Mucosa of rectum (tissue), 2 donors: ENCODE measurements around the gene PLXNA4.

Experiments
- H3K27ac ChIP-seq, 2 donors: one replicate each; pipeline ENCODE4 v1.7.0; 2013; ENCODE audit warnings: inconsistent platforms in 2 of 2, low read depth in 2 of 2, low read length in 2 of 2
- H3K27me3 ChIP-seq, 2 donors: one replicate each; pipeline ENCODE4 v1.7.0; 2013; ENCODE audit warnings: low read length in 2 of 2; ENCODE audit not compliant: control insufficient read depth in 2 of 2, insufficient read depth in 2 of 2
- H3K36me3 ChIP-seq, 2 donors: one replicate each; pipeline ENCODE4 v1.7.0; 2013; ENCODE audit warnings: low read length in 2 of 2; ENCODE audit not compliant: control insufficient read depth in 2 of 2, insufficient read depth in 2 of 2
- H3K4me1 ChIP-seq, 2 donors: one replicate each; pipeline ENCODE4 v1.7.0; 2013; ENCODE audit warnings: low read length in 2 of 2, mild to moderate bottlenecking in 1 of 2; ENCODE audit not compliant: control insufficient read depth in 2 of 2, insufficient read depth in 2 of 2
- H3K4me3 ChIP-seq, 2 donors: one replicate each; pipeline ENCODE4 v1.7.0; 2013; ENCODE audit warnings: low read length in 2 of 2
- H3K9ac ChIP-seq, 2 donors: one replicate each; pipeline ENCODE4 v1.7.0; 2013; ENCODE audit warnings: low read length in 2 of 2, low read depth in 1 of 2, mild to moderate bottlenecking in 1 of 2
- H3K9me3 ChIP-seq, 2 donors: one replicate each; pipeline ENCODE4 v1.7.0; 2013; ENCODE audit warnings: low read length in 2 of 2; ENCODE audit not compliant: control insufficient read depth in 2 of 2
- donor health status: healthy.
- donor health status: Normal muscosa, but diverticular disease.

PLXNA4 gene

DNA sequence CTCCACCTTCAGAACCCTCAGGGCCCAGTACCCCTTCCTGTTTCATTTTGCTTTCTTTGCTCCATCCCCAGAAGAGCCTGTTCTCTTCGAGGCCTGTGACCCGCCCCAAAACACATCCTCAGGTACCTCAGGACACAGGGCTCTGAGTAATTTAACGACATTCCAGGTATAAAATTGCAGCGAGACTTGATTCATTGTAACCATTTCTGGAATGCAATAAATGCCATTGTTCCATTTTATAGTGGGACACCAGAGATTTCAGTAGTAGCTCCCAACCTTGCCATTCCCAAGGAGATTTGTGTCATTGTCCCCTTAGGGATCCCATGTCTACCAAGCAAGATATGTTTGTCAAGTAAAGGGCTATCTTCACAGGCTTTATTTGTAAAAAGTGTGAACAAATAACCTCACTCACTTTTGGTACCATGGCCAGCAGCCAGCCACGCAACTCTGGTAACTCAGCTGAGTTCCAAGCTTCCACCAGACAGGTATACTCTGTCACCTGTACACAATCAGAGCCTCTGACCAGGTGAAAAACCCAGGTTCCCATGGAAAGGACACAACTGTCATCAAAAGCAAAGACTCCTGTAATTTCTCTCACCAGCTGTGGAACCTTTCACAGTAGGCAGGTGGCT, 441.3 kb downstream of the PLXNA4 start:
- Histone ChIP-seq H3K4me3 (no peak overlapping the region), H3K36me3 (no peaks in the 10 kb centered on the region), H3K9me3 (no peaks in the 10 kb centered on the region), H3K27ac (no peak overlapping the region), H3K27me3 (peaks cover 0 to 3% of the 10 kb centered on the region in 2 donors), H3K4me1 (no peaks in the 10 kb centered on the region), H3K9ac (no peak overlapping the region)

DNA sequence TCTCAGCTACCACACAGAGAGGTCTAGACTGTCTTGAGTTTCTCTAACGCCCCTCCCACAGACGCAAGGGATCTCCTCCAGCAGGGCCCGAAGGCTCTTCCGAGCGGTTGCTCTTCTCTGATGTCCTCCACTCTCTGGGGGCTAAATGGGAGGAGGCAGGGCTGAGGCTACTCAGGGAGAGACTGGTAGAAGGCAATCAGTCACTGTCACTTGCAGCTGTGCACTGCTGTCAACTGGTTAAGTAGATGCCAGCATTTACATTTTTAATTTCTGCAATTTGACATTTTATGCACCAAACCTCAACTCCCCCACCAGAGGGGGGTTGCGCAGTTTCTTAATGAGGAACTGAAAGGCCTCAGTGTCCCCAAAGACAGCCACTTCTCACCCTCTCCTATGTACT, 442.8 kb downstream of the PLXNA4 start:
- no peaks in the 10 kb centered on the region for H3K9me3 ChIP-seq
- no peak overlapping the region for H3K27ac ChIP-seq
- no peak overlapping the region for H3K9ac ChIP-seq
- no peaks in the 10 kb centered on the region for H3K4me1 ChIP-seq
- peaks cover 0 to 3% of the 10 kb centered on the region in 2 donors for H3K27me3 ChIP-seq
- H3K36me3 ChIP-seq: no peaks in the 10 kb centered on the region
- H3K4me3 ChIP-seq: no peak overlapping the region

DNA sequence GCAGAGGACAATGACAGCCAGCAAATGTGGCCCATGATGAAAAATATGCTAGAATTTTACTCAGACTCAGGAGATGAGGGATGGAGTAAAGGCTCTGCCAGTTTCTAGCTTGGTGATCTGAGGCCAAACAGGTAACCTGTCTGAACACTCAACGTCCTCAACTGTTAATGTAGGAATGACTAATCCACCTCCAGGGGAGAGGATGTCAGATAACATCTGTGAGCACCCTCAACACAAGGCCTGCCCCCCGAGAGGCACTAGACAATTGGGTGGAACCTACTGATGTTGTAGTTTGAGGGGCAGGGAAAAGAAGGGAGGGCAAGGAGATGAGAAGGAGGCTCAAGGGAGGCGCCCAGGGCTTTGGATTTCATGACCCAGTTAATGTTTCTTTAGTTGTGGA, 445.1 kb downstream of the PLXNA4 start:
- Histone ChIP-seq H3K36me3 (no peaks in the 10 kb centered on the region), H3K4me3 (no peak overlapping the region), H3K9me3 (no peaks in the 10 kb centered on the region), H3K27me3 (peaks cover 0 to 3% of the 10 kb centered on the region in 2 donors), H3K9ac (no peak overlapping the region), H3K27ac (no peak overlapping the region), H3K4me1 (no peaks in the 10 kb centered on the region)

DNA sequence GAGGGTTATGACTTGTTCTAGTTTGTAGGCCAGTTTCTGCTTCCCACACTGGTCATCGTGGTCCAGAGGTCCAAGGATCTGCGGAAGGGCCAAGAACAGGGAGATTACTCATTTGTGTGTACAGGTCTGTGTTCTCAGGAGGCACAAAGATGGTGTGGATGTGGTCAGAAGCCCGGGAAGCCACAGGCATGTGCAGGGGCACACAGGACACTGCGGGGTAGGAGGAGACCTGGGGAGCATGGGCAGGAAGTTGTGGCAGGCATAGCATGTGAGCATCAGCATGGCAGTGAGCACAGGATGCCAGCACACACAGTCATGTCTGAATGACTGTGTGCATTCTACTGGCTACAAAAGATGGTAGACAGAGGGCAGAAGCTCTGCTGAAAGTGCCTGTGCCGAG, 445.8 kb downstream of the PLXNA4 start:
- Histone ChIP-seq H3K4me3 (no peak overlapping the region), H3K27me3 (no peaks in the 10 kb centered on the region), H3K4me1 (no peaks in the 10 kb centered on the region), H3K27ac (no peak overlapping the region), H3K9ac (no peak overlapping the region), H3K9me3 (no peaks in the 10 kb centered on the region), H3K36me3 (no peaks in the 10 kb centered on the region)

DNA sequence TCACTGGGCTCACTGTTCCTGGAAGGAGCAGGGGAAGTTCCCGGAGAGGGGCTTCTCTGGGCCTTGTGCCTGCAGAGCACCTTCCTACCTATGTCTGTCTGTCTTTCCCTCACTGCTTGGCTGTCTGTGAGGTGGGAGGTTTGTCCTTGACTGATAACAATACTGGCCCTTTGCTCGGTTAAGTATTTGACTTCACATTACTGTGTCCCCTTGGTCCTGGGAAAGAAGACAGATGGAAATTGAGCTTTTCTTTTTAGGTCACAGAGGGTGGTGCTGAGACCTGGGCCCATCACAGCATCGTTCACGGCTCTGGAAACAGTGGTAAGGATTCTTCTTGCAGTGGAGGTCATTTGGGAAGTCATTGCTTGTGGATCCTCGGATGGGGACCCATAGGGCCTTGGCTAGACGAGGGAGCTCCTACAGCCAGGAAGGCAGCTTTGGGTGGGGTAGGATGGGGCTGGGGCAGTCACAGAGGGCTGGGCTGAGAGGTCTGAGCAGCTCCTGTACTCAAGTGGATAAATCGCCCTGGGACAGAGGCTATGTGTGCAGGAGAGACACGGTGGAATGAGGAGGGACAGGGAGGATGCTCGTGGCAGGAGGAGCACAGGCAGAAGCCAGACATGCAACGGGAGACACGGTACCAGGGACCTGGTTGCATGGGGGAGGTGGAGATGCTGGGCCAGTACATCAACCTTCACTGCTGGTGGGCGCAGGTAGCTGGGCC, 450.2 kb downstream of the PLXNA4 start:
- H3K27me3 ChIP-seq: no peaks in the 10 kb centered on the region
- no peak overlapping the region for H3K9ac ChIP-seq
- no peaks in the 10 kb centered on the region for H3K4me1 ChIP-seq
- no peaks in the 10 kb centered on the region for H3K36me3 ChIP-seq
- no peak overlapping the region for H3K4me3 ChIP-seq
- no peaks in the 10 kb centered on the region for H3K9me3 ChIP-seq
- no peak overlapping the region for H3K27ac ChIP-seq

DNA sequence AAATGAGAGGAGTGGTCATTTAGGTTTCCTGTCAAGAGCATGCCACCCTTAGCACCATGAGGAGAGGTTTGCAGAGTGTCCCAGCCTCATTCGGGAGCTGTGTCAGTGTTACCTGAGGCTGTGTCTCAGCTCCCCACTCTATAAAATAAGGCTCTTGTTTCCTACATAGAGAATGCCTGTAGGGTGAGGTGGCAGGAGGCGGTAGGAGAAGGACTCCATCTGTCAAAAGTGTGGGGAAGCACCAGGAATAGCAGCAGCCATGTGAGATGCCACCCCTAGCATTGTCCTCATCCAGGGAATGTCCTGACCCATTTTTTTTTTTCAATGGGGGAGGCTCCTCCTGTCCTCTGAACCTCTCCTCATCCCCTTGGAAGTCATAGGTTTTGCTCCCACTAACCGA, 451.2 kb downstream of the PLXNA4 start:
- Histone ChIP-seq H3K27ac (no peak overlapping the region), H3K4me1 (no peaks in the 10 kb centered on the region), H3K9ac (no peak overlapping the region), H3K9me3 (no peaks in the 10 kb centered on the region), H3K36me3 (no peaks in the 10 kb centered on the region), H3K27me3 (no peaks in the 10 kb centered on the region), H3K4me3 (no peak overlapping the region)

DNA sequence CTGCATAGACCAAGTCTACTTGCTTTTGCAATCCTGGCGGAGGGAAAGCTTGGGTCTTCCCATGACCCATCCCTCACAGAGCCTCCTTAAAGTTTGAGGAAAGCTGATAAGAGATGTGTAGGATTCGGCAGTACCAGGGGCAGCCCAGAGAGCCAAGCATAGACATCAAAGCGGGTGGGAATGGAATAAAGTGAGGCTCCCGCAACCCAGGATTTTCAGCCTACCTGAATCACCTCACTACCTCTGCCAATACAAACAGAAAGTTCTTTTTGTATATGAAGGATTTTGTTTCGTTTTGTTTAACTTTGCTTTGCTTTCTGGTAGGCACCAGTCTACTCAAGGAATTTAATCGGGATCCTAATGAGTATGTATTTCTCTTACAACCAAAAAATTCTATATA, 451.7 kb downstream of the PLXNA4 start:
- Histone ChIP-seq H3K4me1 (no peaks in the 10 kb centered on the region), H3K9ac (no peak overlapping the region), H3K27ac (no peak overlapping the region), H3K9me3 (no peaks in the 10 kb centered on the region), H3K36me3 (no peaks in the 10 kb centered on the region), H3K4me3 (no peak overlapping the region), H3K27me3 (no peaks in the 10 kb centered on the region)

DNA sequence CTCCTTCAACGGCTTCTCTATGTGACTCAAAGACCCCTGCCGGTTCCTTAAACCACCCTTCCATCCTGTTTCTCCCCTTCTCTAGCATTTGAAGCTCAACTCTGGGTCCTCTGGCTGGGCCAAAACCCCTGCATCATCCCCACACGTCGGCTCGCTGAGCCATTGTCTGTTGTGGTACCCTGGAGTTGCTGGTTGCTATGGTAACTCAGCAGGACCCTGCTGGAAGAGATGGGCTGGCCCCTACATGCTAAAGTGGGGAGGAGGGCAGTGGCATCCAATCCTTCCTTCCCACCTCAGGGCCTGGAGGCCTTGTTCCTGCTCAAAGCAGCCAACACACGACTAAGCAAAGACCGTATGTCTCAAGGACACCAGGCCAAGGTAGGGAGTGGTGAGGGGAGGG, 452.5 kb downstream of the PLXNA4 start:
- Histone ChIP-seq H3K9me3 (no peaks in the 10 kb centered on the region), H3K9ac (no peak overlapping the region), H3K4me1 (no peaks in the 10 kb centered on the region)

DNA sequence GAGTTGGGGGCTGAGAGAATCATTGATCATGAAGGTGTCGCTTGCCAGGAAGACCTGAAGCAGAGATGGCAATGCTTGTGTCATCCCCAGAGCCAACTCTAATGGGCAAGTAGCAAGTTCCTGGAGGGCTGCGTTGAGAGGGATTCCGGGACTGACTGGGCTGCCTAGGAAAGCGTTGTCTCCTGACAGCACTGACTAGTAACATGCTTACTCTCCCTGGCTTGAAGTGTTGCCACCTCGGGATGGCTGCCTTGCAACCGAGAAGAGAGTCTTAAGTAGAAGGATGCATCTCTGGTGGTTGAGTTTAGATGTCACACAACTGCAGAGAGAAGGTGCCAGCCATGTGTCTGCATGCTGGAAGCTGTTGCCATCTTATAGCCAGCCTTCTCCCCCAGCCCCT, 453.4 kb downstream of the PLXNA4 start:
- Histone ChIP-seq H3K9me3 (no peaks in the 10 kb centered on the region), H3K4me1 (no peaks in the 10 kb centered on the region), H3K27ac (no peak overlapping the region), H3K4me3 (no peak overlapping the region), H3K9ac (no peak overlapping the region), H3K36me3 (no peaks in the 10 kb centered on the region), H3K27me3 (no peaks in the 10 kb centered on the region)

More for the DNA sequence above, 452.5 kb downstream of the PLXNA4 start:
- H3K4me3 ChIP-seq: no peak overlapping the region
- no peaks in the 10 kb centered on the region for H3K27me3 ChIP-seq
- no peak overlapping the region for H3K27ac ChIP-seq
- H3K36me3 ChIP-seq: no peaks in the 10 kb centered on the region

DNA sequence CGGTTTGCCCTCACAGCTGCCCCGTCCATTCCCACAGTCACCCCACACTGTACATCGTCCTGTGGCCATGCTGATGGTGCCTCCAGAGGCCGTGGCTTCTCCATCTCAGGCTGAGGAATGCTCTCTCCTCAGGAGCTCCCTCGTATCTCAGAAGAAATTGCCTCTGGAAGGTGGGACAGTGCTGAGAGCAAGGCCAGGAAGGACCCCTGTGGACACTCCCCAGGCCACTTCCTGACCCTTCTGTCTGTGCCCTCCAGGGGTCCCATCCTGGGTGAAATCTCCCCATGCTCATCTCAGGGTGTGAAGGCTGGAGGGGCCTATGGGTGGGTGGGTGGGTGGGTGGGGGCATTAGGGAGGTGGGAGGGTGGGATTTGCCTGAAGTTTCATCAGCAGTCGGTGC, 454.3 kb downstream of the PLXNA4 start:
- no peak overlapping the region for H3K9ac ChIP-seq
- no peaks in the 10 kb centered on the region for H3K27me3 ChIP-seq
- H3K27ac ChIP-seq: no peak overlapping the region
- H3K36me3 ChIP-seq: no peaks in the 10 kb centered on the region
- no peaks in the 10 kb centered on the region for H3K9me3 ChIP-seq
- no peaks in the 10 kb centered on the region for H3K4me1 ChIP-seq
- H3K4me3 ChIP-seq: no peak overlapping the region
